H1 (cell line): ENCODE measurements around the gene PXT1. TPM values are rescaled to one million over a fixed set of nuclear protein-coding genes. Genes with fewer than 3 reads are reported as not detected.

Experiments
- CTCF ChIA-PET: fragments of 300-600 bp; sonication (Branson Sonifier 250); formaldehyde crosslinking; loops from one replicate; lab custom pipeline; 2021; ENCODE audit not compliant: partially characterized antibody; lab: Charles Lee
- POLR2A ChIA-PET: fragments of 300-600 bp; sonication (Branson Sonifier 250); formaldehyde crosslinking; loops from one replicate; lab custom pipeline; 2021; ENCODE audit warnings: inconsistent platforms; ENCODE audit not compliant: partially characterized antibody; lab: Charles Lee
- DNase-seq, 2 experiments: peaks; one replicate each; pipeline versions ENCODE4 v3.0.0 to v3.0.0-alpha.2; 2010 to 2022; ENCODE audit warnings: low spot score in 2 of 2, low read depth in 1 of 2, mixed read lengths in 1 of 2
- FAIRE-seq: peaks from 2 replicates; lab custom pipeline; 2011; peaks lifted over from hg19 to GRCh38; lab: Jason Lieb, UNC
- H2AFZ ChIP-seq: 2 replicates; pipeline ENCODE4 v1.8.1; 2012; ENCODE audit warnings: low read length, inconsistent platforms
- H2AK5ac ChIP-seq: 2 replicates; pipeline ENCODE4 v1.6.1; 2013; ENCODE audit warnings: low read depth, low read length
- H2BK120ac ChIP-seq: replicated peaks from 2 replicates; pipeline ENCODE3; 2013; ENCODE audit warnings: low read depth, low read length, inconsistent platforms
- H2BK12ac ChIP-seq: 2 replicates; pipeline ENCODE4 v1.6.1; 2013; ENCODE audit warnings: low read depth, low read length
- H2BK15ac ChIP-seq: 2 replicates; pipeline ENCODE4 v1.6.1; 2013; ENCODE audit warnings: low read length
- H2BK20ac ChIP-seq: 2 replicates; pipeline ENCODE4 v1.6.1; 2013; ENCODE audit warnings: low read length
- H2BK5ac ChIP-seq: 2 replicates; pipeline ENCODE4 v1.6.1; 2013; ENCODE audit warnings: low read depth, low read length
- H3K14ac ChIP-seq: 2 replicates; pipeline ENCODE4 v1.6.1; 2013; ENCODE audit warnings: inconsistent platforms; ENCODE audit not compliant: insufficient read length
- H3K18ac ChIP-seq: 2 replicates; pipeline ENCODE4 v1.6.1; 2013; ENCODE audit warnings: low read length; ENCODE audit errors: extremely low read depth
- H3K23ac ChIP-seq: 2 replicates; pipeline ENCODE4 v1.6.1; 2013; ENCODE audit warnings: inconsistent platforms; ENCODE audit not compliant: insufficient read length
- H3K23me2 ChIP-seq: 2 replicates; pipeline ENCODE4 v1.6.1; 2013; ENCODE audit warnings: low read depth, low read length
- H3K27ac ChIP-seq: 2 replicates; pipeline ENCODE4 v1.6.1; 2011; ENCODE audit warnings: low read depth, low read length, inconsistent platforms
- H3K27me3 ChIP-seq, 4 experiments: replicated peaks in 1 of 4; 1 replicate in 1 of 4; 2 replicates in 3 of 4; pipeline versions ENCODE4 v1.6.1 to v1.8.1; 2011 to 2013; ENCODE audit warnings: low read length in 3 of 4, mild to moderate bottlenecking in 3 of 4, inconsistent platforms in 2 of 4, mixed read lengths in 2 of 4, moderate library complexity in 1 of 4; ENCODE audit not compliant: control insufficient read depth in 3 of 4, insufficient read depth in 3 of 4; ENCODE audit errors: extremely low read depth in 1 of 4
- H3K36me3 ChIP-seq, 4 experiments: 2 replicates each; pipeline versions ENCODE4 v1.6.1 to v1.8.1; 2011 to 2013; ENCODE audit warnings: mild to moderate bottlenecking in 4 of 4, low read length in 3 of 4, moderate library complexity in 2 of 4, control low read depth in 1 of 4, inconsistent platforms in 1 of 4; ENCODE audit not compliant: insufficient read depth in 4 of 4, control insufficient read depth in 2 of 4
- H3K4ac ChIP-seq: replicated peaks from 2 replicates; pipeline ENCODE3; 2013; ENCODE audit warnings: low read length, low read depth, mixed read lengths, inconsistent platforms; ENCODE audit not compliant: insufficient read length
- H3K4me1 ChIP-seq, 4 experiments: replicated peaks in 1 of 4; 1 replicate in 1 of 4; 2 replicates in 3 of 4; pipeline versions ENCODE4 v1.6.1 to v1.8.1; 2011 to 2013; ENCODE audit warnings: low read length in 3 of 4, inconsistent platforms in 2 of 4, mixed read lengths in 1 of 4; ENCODE audit not compliant: insufficient read depth in 4 of 4, control insufficient read depth in 3 of 4
- H3K4me2 ChIP-seq, 2 experiments: 2 replicates each; pipeline versions ENCODE4 v1.6.1 to v1.8.1; 2011 to 2013; ENCODE audit warnings: low read depth in 2 of 2, low read length in 2 of 2, control low read depth in 1 of 2, inconsistent platforms in 1 of 2, mild to moderate bottlenecking in 1 of 2; ENCODE audit not compliant: insufficient read depth in 1 of 2
- H3K4me3 ChIP-seq, 4 experiments: fragments of 200-600, 300-600 bp in 1 of 4; sonication (generic), shearing (Covaris generic), sonication (Bioruptor Twin) in 1 of 4; 2 replicates each; pipeline versions ENCODE4 v1.5.1 to v1.8.1; 2011 to 2016; ENCODE audit warnings: low read length in 4 of 4, low read depth in 3 of 4, control low read depth in 2 of 4, inconsistent platforms in 2 of 4, mild to moderate bottlenecking in 2 of 4, mixed read lengths in 1 of 4, moderate library complexity in 1 of 4; ENCODE audit not compliant: insufficient read depth in 2 of 4; ENCODE audit errors: extremely low read depth in 1 of 4
- H3K56ac ChIP-seq: replicated peaks from 2 replicates; pipeline ENCODE3; 2013; ENCODE audit warnings: low read depth, mild to moderate bottlenecking, mixed read lengths, low read length, inconsistent platforms; ENCODE audit not compliant: insufficient read length
- H3K79me1 ChIP-seq: 2 replicates; pipeline ENCODE4 v1.6.1; 2013; ENCODE audit warnings: low read depth, low read length, control low read depth
- H3K79me2 ChIP-seq, 2 experiments: 2 replicates each; pipeline versions ENCODE4 v1.6.1 to v1.8.1; 2012 to 2013; ENCODE audit warnings: low read length in 2 of 2, mild to moderate bottlenecking in 2 of 2, inconsistent platforms in 1 of 2; ENCODE audit not compliant: insufficient read depth in 2 of 2, control insufficient read depth in 1 of 2
- H3K9ac ChIP-seq, 4 experiments: replicated peaks in 1 of 4; 1 replicate in 1 of 4; 2 replicates in 3 of 4; pipeline versions ENCODE4 v1.6.1 to v1.8.1; 2011 to 2013; ENCODE audit warnings: low read depth in 3 of 4, low read length in 3 of 4, control low read depth in 2 of 4, mild to moderate bottlenecking in 2 of 4, moderate library complexity in 2 of 4, inconsistent platforms in 1 of 4; ENCODE audit errors: extremely low read depth in 1 of 4
- H3K9me3 ChIP-seq, 2 experiments: 2 replicates each; pipeline versions ENCODE4 v1.6.1 to v1.8.1; 2012 to 2013; ENCODE audit warnings: mild to moderate bottlenecking in 2 of 2, moderate library complexity in 2 of 2, control low read depth in 1 of 2, inconsistent platforms in 1 of 2, low read depth in 1 of 2, low read length in 1 of 2, mixed read lengths in 1 of 2; ENCODE audit not compliant: insufficient read depth in 2 of 2
- H4K20me1 ChIP-seq, 2 experiments: replicated peaks in 1 of 2; 2 replicates each; pipeline versions ENCODE3 to v1.8.1; 2011 to 2013; ENCODE audit warnings: inconsistent platforms in 2 of 2, low read length in 2 of 2, mild to moderate bottlenecking in 1 of 2; ENCODE audit not compliant: insufficient read depth in 2 of 2, control insufficient read depth in 1 of 2
- H4K5ac ChIP-seq: 2 replicates; pipeline ENCODE4 v1.6.1; 2013; ENCODE audit warnings: low read length, low read depth, mixed read lengths, inconsistent platforms; ENCODE audit not compliant: insufficient read length
- H4K8ac ChIP-seq: 2 replicates; pipeline ENCODE4 v1.8.0; 2013; ENCODE audit warnings: mild to moderate bottlenecking, moderate library complexity, low read length, inconsistent platforms; ENCODE audit not compliant: insufficient read depth; ENCODE audit errors: extremely low read depth
- H4K91ac ChIP-seq: replicated peaks from 2 replicates; pipeline ENCODE3; 2013; ENCODE audit warnings: low read length, mixed read lengths, inconsistent platforms; ENCODE audit not compliant: insufficient read length
- CBX5 ChIP-seq: fragments of 300-800, 300-1000 bp; sonication (generic); IDR thresholded peaks from 2 replicates; pipeline ENCODE4 v1.7.1; 2016; ENCODE audit warnings: antibody characterized with exemption, low read length, low read depth
- CBX8 ChIP-seq: fragments of 300-800, 300-1000 bp; sonication (generic); IDR thresholded peaks from 2 replicates; pipeline ENCODE4 v1.7.1; 2016; ENCODE audit warnings: low read depth, low read length, borderline replicate concordance
- GTF2F1 ChIP-seq: IDR thresholded peaks from 2 replicates; pipeline ENCODE4 v1.6.1; 2012; ENCODE audit warnings: low read depth, low read length, improper control_type of control experiment, borderline replicate concordance
- JUN ChIP-seq: IDR thresholded peaks from 2 replicates; pipeline ENCODE4 v1.6.1; 2011; ENCODE audit warnings: low read depth, mild to moderate bottlenecking, improper control_type of control experiment, low read length
- KDM1A ChIP-seq: fragments of 200-600, 300-600 bp; sonication (generic); IDR thresholded peaks from 2 replicates; pipeline ENCODE4 v1.7.1; 2016; ENCODE audit warnings: mild to moderate bottlenecking, low read length, borderline replicate concordance
- KDM5A ChIP-seq: fragments of 200-600 bp; IDR thresholded peaks from 2 replicates; pipeline ENCODE4 v1.7.1; 2012; ENCODE audit warnings: mild to moderate bottlenecking, low read length, inconsistent platforms, mixed read lengths
- PHF8 ChIP-seq: fragments of 200-600 bp; sonication (generic); conservative IDR thresholded peaks from 2 replicates; pipeline ENCODE4 v1.7.1; 2012; ENCODE audit warnings: low read depth, mild to moderate bottlenecking, inconsistent platforms, low read length, moderate library complexity
- RNF2 ChIP-seq: fragments of 200-900, 300-1000 bp; sonication (generic); IDR thresholded peaks from 2 replicates; pipeline ENCODE4 v1.7.1; 2016; ENCODE audit warnings: borderline replicate concordance, low read depth, mild to moderate bottlenecking, antibody characterized with exemption, low read length; ENCODE audit not compliant: poor library complexity, severe bottlenecking; ENCODE audit errors: missing control alignments
- SIN3A ChIP-seq, 2 experiments: IDR thresholded peaks in 1 of 2; conservative IDR thresholded peaks in 1 of 2; 2 replicates each; pipeline ENCODE4 v1.6.1; 2011 to 2012; ENCODE audit warnings: low read length in 2 of 2, improper control_type of control experiment in 1 of 2, low read depth in 1 of 2, mild to moderate bottlenecking in 1 of 2
- SIRT6 ChIP-seq: IDR thresholded peaks from one replicate; pipeline ENCODE4 v1.7.1; 2012; ENCODE audit warnings: low read length, inconsistent platforms
- SP4 ChIP-seq: IDR thresholded peaks from 2 replicates; pipeline ENCODE4 v1.6.1; 2012; ENCODE audit warnings: low read length, inconsistent platforms
- TEAD4 ChIP-seq: IDR thresholded peaks from 2 replicates; pipeline ENCODE4 v1.6.1; 2012; ENCODE audit warnings: low read depth, low read length, inconsistent platforms, mixed read lengths
- WGBS, 2 experiments: shearing (Covaris generic) in 1 of 2; methylation state at CpG; one replicate each; pipeline versions ENCODE4 v1.1.6 to v1.1.7; 2013 to 2015; ENCODE audit warnings: low lambda C conversion rate in 2 of 2, mixed read lengths in 2 of 2, inconsistent platforms in 1 of 2, low coverage in 1 of 2, missing lambda C conversion rate in 1 of 2; ENCODE audit not compliant: insufficient replicate concordance in 2 of 2, insufficient coverage in 1 of 2, insufficient read length in 1 of 2; ENCODE audit errors: extremely low coverage in 1 of 2, missing lambda C conversion rate in 1 of 2; 5-methylcytosine and 5-hydroxymethylcytosine counted together
- polyA plus RNA-seq, 7 experiments: library from polyadenylated mRNA; depleted of rRNA in 3 of 7; stranded (reverse) in 5 of 7; unstranded in 2 of 7; fragments of >200 nt in 5 of 7; fragments of 200-250 nt in 2 of 7; gene quantifications; 1 replicate in 5 of 7; 2 replicates in 1 of 7; 4 replicates in 1 of 7; pipeline versions ENCODE4 v1.2.1 to v1.2.3, GENCODE V29; 2011 to 2013; ENCODE audit warnings: missing spikeins in 2 of 7, mixed read lengths in 2 of 7
- total RNA-seq: library from RNA; stranded (reverse); fragmentation: NEBNext Ultra II Directional; extraction: Animal tissue kit (Norgen Biotek cat#: 25700); gene quantifications from 2 replicates; pipeline ENCODE4 v1.2.1, GENCODE V29; 2021
- TF ChIP-seq, protein P1 (sequence below): IDR thresholded peaks from 2 replicates; pipeline ENCODE4 v1.6.1; 2012; ENCODE audit warnings: inconsistent platforms

Gene PXT1
- total and polyA plus RNA-seq, 2 of the 8 experiments (the other 6 are each of a cell fraction or from before 2014, with no cell fraction given), result 0.06 TPM; not detected in 1

DNA sequence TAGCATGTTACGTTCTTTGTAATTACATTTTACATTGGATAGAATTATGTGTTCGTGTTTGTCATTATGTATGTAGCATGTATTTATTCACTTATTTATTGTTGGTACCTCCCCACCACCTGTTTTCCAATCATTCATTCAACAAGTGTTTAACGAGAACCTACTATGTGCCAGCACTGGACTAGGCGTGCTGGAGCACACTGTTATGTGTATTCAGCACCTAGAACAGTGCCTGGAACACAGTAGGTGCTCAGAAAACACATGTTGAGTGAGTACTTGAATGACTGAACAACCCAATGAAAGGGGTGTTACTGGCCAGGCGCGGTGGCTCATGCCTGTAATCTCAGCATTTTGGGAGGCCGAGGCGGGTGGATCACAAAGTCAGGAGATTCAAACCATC, 66.5 kb downstream of the PXT1 start:
- no peak overlapping the region for H2AK5ac ChIP-seq
- H2AFZ ChIP-seq, result no peak overlapping the region
- H4K91ac ChIP-seq, result no peak overlapping the region
- no peaks in the 10 kb centered on the region for H4K20me1 ChIP-seq
- FAIRE-seq (no peak), DNase-seq (no peak)
- no peak overlapping the region for H3K18ac ChIP-seq
- no peak overlapping the region for H3K56ac ChIP-seq
- H3K23me2 ChIP-seq, result no peaks in the 10 kb centered on the region; the same call in 1 of the 2 replicates
- peaks cover 0 to 10% (median 6%) of the 10 kb centered on the region in 4 experiments; a peak in 4 of 7 replicates for H3K4me1 ChIP-seq
- ChIA-PET CTCF (interaction anchor here (0.6 kb wide), 1 partner anchor 161 kb away, joined by 3 read pairs; no protein-coding TSS in a partner anchor), POLR2A (no interaction called here)
- H4K8ac ChIP-seq, result no peak overlapping the region
- no peak overlapping the region for H2BK15ac ChIP-seq
- no peak overlapping the region for H3K27ac ChIP-seq
- 94% methylated on average over 8 of the region's 8 CpGs; no CpG with 5 or more reads in 1 of the 2 experiments for WGBS, 2 experiments
- no peaks in the 10 kb centered on the region for H3K9me3 ChIP-seq
- H3K14ac ChIP-seq, result no peak overlapping the region
- H3K27me3 ChIP-seq, result no peaks in the 10 kb centered on the region
- H4K5ac ChIP-seq, result no peak overlapping the region
- no peaks in the 10 kb centered on the region for H3K36me3 ChIP-seq
- H3K4ac ChIP-seq, result no peak overlapping the region
- H2BK120ac ChIP-seq, result no peak overlapping the region
- H3K4me3 ChIP-seq, result no peak overlapping the region
- no peaks in the 10 kb centered on the region for H3K79me2 ChIP-seq
- H2BK20ac ChIP-seq, result no peak overlapping the region
- no peaks in the 10 kb centered on the region for H3K79me1 ChIP-seq
- no peak overlapping the region for H2BK5ac ChIP-seq
- no peak overlapping the region for H2BK12ac ChIP-seq
- no peak overlapping the region for H3K23ac ChIP-seq
- no peak overlapping the region for H3K4me2 ChIP-seq
- H3K9ac ChIP-seq, result no peak overlapping the region
- no peak for TF ChIP-seq KDM5A
- TF ChIP-seq SIRT6, result no peak
- no peak for TF ChIP-seq SIN3A (conservative IDR thresholded peaks at IDR 0.05 in 1 of 2, IDR thresholded peaks at IDR 0.05 in 1 of 2; ENCODE audit: low read depth in 1 of 2, low read length in 2 of 2)
- TF ChIP-seq CBX8, result no peak
- TF ChIP-seq RNF2, result no peak
- TF ChIP-seq GTF2F1, result no peak
- no peak for TF ChIP-seq PHF8
- TF ChIP-seq TEAD4, result no peak
- no peak for TF ChIP-seq JUN
- TF ChIP-seq, protein P1, sequence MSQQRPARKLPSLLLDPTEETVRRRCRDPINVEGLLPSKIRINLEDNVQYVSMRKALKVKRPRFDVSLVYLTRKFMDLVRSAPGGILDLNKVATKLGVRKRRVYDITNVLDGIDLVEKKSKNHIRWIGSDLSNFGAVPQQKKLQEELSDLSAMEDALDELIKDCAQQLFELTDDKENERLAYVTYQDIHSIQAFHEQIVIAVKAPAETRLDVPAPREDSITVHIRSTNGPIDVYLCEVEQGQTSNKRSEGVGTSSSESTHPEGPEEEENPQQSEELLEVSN, result no peak
- TF ChIP-seq KDM1A, result no peak
- TF ChIP-seq CBX5, result no peak
- no peak for TF ChIP-seq SP4
